Measurements from ENCODE around the gene MEIOC.

MEIOC gene

DNA sequence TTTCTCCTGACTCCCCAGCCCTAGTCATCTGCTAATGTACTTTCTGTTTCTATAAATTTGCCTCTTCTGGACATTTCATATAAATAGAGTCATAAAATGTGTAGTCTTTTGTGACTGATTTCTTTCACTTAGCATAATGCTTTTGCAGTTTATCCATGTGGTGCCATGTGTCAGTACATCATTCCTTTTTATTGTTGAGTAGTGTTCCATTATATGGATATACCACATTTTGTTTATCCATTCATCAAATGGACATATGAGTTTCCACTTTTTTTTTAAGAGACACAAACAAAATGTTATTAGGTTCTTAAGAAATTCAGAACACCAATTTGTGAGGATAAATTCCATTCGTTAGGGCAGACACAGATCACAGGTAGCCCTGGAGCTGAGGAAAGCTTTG lies 63.2 kb downstream of the MEIOC start:
- no peak for DNase-seq

DNA sequence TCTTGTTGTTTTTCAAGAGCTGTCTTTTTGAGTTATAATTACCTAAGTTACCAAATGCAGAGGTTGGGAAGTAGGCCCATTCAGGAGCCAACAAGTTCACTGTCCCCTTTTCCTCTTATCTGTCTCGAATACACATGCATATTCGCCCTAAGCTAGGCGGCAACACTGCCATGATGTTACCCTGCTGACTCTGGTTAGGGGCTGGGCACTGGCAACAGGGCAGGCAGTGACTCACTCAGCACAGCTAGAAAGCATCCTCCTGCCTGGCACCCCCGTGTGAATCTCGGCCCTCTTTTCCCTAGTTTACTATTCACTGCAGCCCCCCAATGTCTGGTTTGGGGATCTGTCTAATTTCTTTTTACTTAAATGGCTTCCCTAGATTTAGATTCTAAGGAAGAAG lies 66.0 kb downstream of the MEIOC start:
- DNase-seq = no peak

Measured in stimulated activated CD4-positive, alpha-beta T cell treated with anti-CD3 and anti-CD28 coated beads, Interleukin-4, amount 100 ng/mL, for 4 hours (primary cell).